A549 (cell line): ENCODE results near the gene DEAF1.

ENCODE experiments used
- CHD4 ChIP-seq: fragments of 200-600 bp; sonication (generic); IDR thresholded peaks from 2 replicates; pipeline ENCODE4 v1.6.1; 2016; ENCODE audit warnings: antibody characterized with exemption, mild to moderate bottlenecking, borderline replicate concordance
- CTCF ChIP-seq: fragments of >200 bp; sonication (Bioruptor Twin); formaldehyde crosslinking; IDR thresholded peaks from 3 replicates; pipeline ENCODE4 v1.5.1; 2016
- MAFK ChIP-seq: fragments of 450-650 bp; IDR thresholded peaks from 2 replicates; pipeline ENCODE4 v1.6.1; 2014; ENCODE audit not compliant: partially characterized antibody
- POLR2A ChIP-seq: IDR thresholded peaks from 2 replicates; pipeline ENCODE4 v1.6.1; 2012; ENCODE audit warnings: mild to moderate bottlenecking, low read length
- RAD21 ChIP-seq, 2 experiments: fragments of >200 bp in 1 of 2; sonication (Bioruptor Twin) in 1 of 2; formaldehyde crosslinking in 1 of 2; IDR thresholded peaks in 1 of 2; conservative IDR thresholded peaks in 1 of 2; 2 replicates in 1 of 2; 3 replicates in 1 of 2; pipeline ENCODE4 v1.6.1; 2012 to 2018; ENCODE audit warnings: inconsistent platforms in 1 of 2
- USF2 ChIP-seq: fragments of 450-650 bp; IDR thresholded peaks from 2 replicates; pipeline ENCODE4 v1.6.1; 2014; ENCODE audit warnings: antibody characterized with exemption
- ZNF302 ChIP-seq: fragments of 250-450 bp; sonication (Bioruptor Pico); IDR thresholded peaks from 2 replicates; pipeline ENCODE4 v1.9.0; 2021; ENCODE audit warnings: inconsistent platforms, mild to moderate bottlenecking, moderate library complexity

GRCh38 chr11:635945-636510, 59.0 kb downstream of the DEAF1 start:
- no peak for TF ChIP-seq ZNF302 (CRISPR knock-in tag)
- no peak for TF ChIP-seq MAFK
- no peak for TF ChIP-seq USF2
- TF ChIP-seq POLR2A, result no peak
- TF ChIP-seq CTCF, result no peak
- no peak for TF ChIP-seq CHD4
- no peak for TF ChIP-seq RAD21 (conservative IDR thresholded peaks at IDR 0.05 in 1 of 2, IDR thresholded peaks at IDR 0.05 in 1 of 2)
